Amygdala (tissue), 56 donors: ENCODE results near the gene PTPRK.

Experiments
- DNase-seq, 56 donors: peaks; one replicate each; lab custom pipeline; 2025; lab: John Stamatoyannopoulos, UW

The PTPRK gene

GRCh38 chr6:128225612-128226011 lies 294.8 kb downstream of the PTPRK start:
- DNase-seq: no peak

- DNase-seq: no peak
Measured at GRCh38 chr6:128216917-128217316, 303.5 kb downstream of the PTPRK start.

GRCh38 chr6:128209771-128210170 lies 310.6 kb downstream of the PTPRK start:
- DNase-seq: no peak

GRCh38 chr6:128208851-128209580 lies 311.4 kb downstream of the PTPRK start:
- DNase-seq: no peak

- no peak for DNase-seq
Measured at GRCh38 chr6:128208078-128208477, 312.3 kb downstream of the PTPRK start.

GRCh38 chr6:128206610-128207426 lies 313.6 kb downstream of the PTPRK start:
- no peak for DNase-seq

GRCh38 chr6:128204616-128205015 lies 315.8 kb downstream of the PTPRK start:
- DNase-seq: no peak

GRCh38 chr6:128202169-128202765 lies 318.1 kb downstream of the PTPRK start:
- no peak for DNase-seq

- DNase-seq: no peak
Measured at GRCh38 chr6:128200789-128201188, 319.6 kb downstream of the PTPRK start.

GRCh38 chr6:128199461-128199860 lies 320.9 kb downstream of the PTPRK start:
- DNase-seq: no peak

GRCh38 chr6:128192972-128193371 lies 327.4 kb downstream of the PTPRK start:
- DNase-seq: no peak

GRCh38 chr6:128188678-128189077 lies 331.7 kb downstream of the PTPRK start:
- no peak for DNase-seq

GRCh38 chr6:128186729-128187128 lies 333.7 kb downstream of the PTPRK start:
- DNase-seq: no peak

- no peak for DNase-seq
Measured at GRCh38 chr6:128179876-128180438, 340.4 kb downstream of the PTPRK start.

GRCh38 chr6:128174724-128175123 lies 345.7 kb downstream of the PTPRK start:
- no peak for DNase-seq

GRCh38 chr6:128172752-128173682 lies 347.4 kb downstream of the PTPRK start:
- DNase-seq: no peak

- no peak for DNase-seq
Measured at GRCh38 chr6:128172081-128172480, 348.3 kb downstream of the PTPRK start.

- DNase-seq: no peak
Measured at GRCh38 chr6:128171182-128171581, 349.2 kb downstream of the PTPRK start.

- no peak for DNase-seq
Measured at GRCh38 chr6:128168244-128168643, 352.2 kb downstream of the PTPRK start.

- DNase-seq: no peak
Measured at GRCh38 chr6:128167552-128167951, 352.8 kb downstream of the PTPRK start.
